GM03348 (cell line): ENCODE measurements around the gene GLYATL1.

Experiments
- DNase-seq: peaks from one replicate; pipeline ENCODE4 v3.0.0; 2012; ENCODE audit warnings: low spot score

The GLYATL1 gene

DNA sequence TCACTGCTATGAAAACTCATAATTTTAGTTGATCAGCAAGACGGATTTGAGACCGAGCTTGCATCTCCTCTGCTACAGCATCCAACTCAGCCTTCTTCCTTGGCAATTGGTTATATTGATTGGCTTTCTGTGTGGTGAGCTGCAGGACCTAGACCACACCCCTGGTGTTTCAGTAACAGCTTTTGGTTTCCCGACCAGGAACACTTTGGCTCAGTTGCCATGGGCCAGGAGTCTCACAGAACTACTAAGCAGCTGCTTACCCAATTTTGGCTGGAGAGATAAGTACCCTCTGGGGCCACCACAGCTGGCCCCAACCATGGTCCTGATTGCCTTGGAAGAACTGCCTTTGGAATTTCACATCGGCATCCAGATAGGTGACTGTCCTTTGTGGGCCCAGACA is at the start of gene GLYATL1:
TSS of gene GLYATL1 (plus strand) at position 212 of the 400 bp plus-strand sequence. CDS start 7,600 bp downstream, outside the sequence.
- DNase-seq: no peak

DNA sequence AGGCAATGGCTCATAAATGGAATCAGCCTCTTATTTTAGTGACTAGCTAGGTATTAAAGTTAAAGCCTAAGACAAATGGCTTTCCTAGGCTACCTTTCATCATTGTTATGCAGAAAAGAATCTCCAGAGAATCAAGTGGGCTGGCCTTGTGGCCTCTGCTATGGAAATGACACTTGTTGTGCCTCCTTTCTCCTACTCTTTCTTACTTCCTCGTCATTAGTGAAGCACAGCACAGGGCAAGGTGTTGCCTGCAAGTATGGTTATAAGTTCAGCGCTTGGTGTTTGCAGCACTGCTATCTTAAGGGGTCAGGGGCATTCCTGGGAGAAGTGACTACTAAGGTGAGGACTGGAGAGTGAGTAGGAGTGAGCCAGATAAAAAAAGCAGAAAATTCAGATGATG is 45.4 kb upstream of the GLYATL1 start:
- no peak for DNase-seq

GRCh38 chr11:58898106-58898505 is 41.2 kb upstream of the GLYATL1 start:
- no peak for DNase-seq

DNA sequence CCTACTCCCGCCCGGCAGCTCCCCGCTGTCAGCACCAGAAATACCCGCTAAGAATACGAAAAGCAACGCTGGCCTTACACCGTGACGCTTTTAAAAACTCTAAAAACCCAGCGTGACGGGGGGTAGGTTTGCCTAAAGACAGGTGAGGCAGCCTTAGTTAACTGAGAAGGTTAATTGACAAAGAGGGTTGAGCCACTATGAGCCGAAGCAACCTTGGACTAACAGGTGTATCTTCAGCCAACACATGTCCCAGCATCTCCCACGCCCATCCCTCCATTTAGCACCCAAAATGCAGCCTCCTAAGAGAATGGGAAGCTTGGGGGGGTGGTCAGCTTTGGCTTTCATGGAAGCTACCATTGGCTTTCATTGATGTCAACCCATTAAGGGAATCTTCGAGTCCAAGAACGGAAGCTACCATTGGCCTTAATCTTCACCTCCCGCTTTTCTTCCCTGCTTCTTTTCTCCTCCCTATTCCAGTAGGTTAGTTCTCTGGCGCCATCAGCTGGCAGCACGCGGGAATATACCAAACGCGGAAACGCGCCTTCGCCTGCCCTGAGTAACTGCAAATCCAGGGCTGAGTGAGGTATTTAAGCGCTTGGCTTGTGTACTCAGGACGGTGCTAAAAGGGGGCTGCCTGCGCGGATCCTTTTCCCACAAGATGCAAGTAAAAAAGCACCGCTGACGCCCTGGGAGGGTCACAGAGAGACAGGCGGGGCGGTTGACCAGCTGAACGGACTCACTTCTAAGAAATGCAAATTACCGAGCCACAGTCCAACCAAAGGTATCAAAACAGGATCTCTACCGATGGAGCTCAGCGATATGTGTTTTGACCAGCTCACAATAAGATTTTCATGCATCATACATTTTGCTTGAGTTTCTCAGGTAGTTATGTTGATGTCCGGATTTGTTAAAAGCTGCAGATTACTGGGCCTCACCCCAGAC is 38.5 kb upstream of the GLYATL1 start:
- peak; percentile 90 for DNase-seq

- no peak for DNase-seq
These were observed 36.4 kb upstream of the GLYATL1 start for GRCh38 chr11:58902881-58903280.

DNA sequence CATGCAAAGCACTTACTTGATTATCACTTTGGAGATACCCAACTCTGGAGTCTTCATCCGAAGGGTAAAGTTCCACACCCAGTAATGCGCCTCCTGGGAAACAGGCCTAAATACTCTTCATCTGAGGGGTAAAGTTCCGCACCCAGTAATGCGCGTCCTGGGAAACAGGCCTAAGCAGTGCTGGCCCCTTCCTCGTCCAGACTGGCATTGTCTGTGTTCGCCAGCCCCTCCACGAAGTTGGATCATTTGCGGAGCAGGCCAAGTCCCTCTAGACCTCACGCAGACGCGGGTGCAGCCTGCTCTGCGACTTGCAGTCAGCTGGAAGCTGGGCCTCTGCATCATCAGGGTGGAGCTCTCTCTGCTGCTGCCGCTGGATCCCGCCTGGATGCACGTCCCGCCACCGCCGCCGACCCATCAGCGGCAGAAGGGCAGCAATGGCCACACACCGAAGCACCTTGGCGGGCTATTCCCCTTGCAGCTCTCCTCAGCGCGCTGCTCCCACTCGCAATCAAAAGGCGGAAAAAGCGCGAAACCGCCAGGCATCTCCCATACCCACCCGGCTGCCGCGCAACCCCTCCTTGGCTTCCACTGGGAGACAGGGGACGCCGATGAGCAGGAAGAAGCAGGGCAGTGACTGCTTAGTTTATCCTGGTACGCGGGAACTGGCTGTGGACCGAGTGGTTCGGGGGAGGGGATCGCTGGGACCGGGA is 34.1 kb upstream of the GLYATL1 start:
- peak; percentile 80 for DNase-seq

- DNase-seq: peak; percentile 96
These were observed 33.4 kb upstream of the GLYATL1 start for GRCh38 chr11:58905721-58906547.

- DNase-seq: no peak
These were observed 31.5 kb upstream of the GLYATL1 start for GRCh38 chr11:58907780-58908179.

GRCh38 chr11:58912124-58912523 is 27.2 kb upstream of the GLYATL1 start:
- no peak for DNase-seq

DNA sequence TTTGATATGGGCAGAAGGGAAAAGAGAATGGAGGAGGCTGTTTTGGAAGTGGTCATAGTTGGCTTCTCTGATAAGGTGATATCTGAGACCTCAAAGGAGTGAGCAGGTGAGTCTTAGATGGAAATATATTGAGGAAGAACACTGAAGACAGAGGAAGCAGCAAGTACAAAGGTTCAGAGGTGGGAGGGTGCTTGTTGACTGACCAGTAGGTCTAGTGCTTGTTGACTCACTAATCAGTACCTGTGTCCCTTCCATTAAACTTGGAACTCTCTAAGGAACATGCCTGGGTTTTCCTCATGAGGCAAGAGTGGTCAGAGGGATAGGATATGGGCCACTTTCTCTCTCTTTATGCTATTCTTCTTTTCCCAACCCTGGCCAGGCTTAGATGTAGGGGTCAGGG is 25.6 kb upstream of the GLYATL1 start:
- no peak for DNase-seq

DNA sequence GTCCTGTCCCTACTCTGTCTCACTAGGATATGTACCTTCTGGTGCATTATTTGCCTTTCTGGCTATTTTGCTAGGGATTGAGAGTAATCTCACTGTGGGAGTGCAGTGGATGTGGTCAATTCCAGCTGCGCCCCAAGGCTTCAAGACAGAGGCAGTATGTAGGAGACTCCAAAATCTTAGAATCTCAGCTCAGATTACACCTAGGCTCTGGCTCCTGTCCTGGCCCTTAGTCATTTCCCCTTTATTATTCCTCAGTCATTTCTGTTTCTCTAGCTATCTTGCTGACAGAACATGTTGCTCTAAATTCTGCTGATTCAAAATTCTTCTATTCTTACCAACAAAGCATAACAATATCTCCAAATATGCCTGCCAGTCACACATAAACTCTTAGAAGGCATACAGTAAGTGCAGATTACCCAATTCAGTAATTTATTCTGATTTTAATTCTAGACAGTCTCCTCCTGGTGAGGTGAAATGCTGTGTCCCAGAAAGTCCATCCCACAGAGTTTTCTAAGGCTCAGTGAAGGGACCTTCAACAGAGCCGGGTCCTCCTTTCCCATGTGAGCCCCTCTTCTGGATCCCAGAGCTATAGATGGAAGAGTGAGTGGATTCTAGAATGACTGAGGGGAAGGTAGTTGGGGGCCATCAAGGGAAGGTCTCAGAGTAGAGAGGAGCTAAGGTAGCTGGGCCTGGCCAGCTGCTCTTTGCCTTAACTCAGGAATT is 24.3 kb upstream of the GLYATL1 start:
- no peak for DNase-seq

- DNase-seq: no peak
These were observed 22.7 kb upstream of the GLYATL1 start for GRCh38 chr11:58916637-58917036.

DNA sequence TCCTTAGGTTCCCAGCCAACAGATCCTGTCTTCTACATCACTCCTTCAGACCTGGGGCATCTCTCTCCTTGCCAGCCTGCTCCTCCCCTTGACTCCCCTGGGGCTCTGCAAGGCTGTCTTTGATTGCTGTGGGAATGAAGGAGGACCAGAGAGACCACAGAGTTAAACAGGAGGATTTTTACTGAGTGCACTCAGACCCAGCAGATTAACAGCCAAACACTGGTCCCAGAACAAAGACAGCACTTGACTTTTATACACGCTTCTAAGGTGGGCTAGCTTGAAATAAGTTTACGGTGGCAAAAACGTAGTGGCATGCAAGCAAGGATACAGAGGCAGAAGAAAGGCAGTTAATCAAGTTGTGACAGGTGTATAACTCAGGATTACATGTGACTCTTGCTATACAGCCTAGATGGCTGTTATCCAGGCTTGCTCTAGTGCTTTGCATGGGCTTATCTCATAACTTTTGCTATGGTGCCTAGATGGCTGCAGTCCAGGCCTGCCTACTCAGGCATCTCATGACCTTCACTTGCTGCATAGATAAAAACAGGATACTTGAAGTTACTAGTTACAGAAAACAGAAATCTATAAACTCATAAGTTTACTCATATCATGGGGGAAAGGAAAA is 22.0 kb upstream of the GLYATL1 start:
- no peak for DNase-seq

DNA sequence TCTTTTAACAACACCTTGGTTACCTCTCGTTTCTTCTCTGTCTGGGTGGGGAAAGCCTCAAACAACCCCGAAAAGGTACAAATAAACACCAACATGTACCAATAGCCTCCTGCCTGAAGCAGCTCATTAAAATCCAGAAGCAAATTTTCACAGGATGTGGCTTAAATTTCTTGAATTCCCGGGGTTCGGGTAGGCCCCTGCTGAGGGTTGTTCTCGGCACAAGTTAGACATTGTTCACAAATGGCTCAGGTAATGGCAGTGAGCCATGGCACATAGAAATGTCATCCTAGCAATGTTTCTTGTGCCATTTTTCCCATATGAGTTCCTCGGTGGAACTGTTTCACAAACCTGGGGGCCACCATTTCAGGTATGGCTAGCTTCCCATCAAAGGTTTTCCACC is 19.7 kb upstream of the GLYATL1 start:
- DNase-seq: peak; percentile 17

DNA sequence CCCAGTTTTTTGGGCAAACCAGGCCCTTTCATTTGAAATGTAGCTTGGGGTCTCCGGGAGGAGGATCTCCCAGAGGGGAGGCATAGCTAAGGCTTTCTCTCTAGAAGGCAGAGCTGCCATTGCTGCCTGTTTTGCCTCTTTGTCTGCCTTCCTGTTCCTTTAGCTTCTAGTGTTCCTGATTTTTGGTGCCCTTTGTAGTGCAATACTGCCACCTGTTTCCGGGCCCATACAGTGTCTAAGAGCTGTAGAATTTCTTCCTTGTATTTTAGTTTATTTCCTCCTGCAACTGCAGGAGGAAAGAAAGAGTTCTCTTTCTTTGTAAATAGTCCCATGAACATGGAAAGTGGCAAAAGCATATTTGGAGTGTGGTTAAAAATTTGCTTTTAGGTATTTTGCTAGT is 19.3 kb upstream of the GLYATL1 start:
- no peak for DNase-seq

GRCh38 chr11:58921778-58922390 is 17.4 kb upstream of the GLYATL1 start:
- DNase-seq: no peak

GRCh38 chr11:58922479-58922878 is 16.8 kb upstream of the GLYATL1 start:
- no peak for DNase-seq

DNA sequence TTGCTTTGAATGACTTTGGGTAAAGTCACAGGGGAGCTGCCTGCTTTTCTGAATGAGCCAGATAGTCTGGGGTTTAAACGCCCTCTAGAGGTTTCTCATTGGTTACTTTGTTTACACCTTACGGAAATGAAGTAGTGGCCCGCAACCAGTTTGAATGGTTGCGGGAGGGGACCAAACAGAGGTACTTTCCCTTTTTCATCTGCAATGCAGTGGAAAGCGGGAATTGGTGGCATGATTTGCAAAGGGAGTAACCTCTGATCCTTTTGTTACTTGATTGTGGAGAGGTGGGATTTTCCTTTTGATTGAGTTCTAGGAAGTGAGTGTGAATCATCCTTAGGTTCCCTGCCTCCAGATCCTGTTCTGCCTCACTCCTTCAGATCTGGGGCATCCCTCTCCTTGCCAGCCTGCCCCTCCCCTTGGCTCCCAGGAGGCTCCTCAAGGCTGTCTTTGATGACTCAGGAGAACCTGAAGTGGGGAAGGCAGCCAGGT is 15.9 kb upstream of the GLYATL1 start:
- peak; percentile 44 for DNase-seq

DNA sequence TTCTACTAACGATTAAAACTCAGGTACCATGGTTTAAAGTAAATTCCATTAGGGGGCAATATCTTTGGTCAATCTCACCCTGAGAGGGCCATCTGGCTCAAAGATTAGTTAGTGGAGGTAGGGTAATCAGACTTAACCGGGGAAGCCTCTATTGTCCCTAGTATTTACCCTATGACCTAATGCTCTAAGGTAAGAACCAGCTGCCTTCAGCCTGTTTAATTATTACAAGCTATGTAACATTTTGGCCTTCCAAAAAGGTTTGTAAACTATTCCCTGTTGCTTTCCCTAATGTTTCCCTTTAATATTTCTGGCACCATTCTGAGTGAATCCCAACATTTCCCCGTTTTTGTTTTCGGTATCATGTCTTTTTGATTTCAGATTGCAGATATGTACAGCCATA is 15.1 kb upstream of the GLYATL1 start:
- DNase-seq: no peak

DNA sequence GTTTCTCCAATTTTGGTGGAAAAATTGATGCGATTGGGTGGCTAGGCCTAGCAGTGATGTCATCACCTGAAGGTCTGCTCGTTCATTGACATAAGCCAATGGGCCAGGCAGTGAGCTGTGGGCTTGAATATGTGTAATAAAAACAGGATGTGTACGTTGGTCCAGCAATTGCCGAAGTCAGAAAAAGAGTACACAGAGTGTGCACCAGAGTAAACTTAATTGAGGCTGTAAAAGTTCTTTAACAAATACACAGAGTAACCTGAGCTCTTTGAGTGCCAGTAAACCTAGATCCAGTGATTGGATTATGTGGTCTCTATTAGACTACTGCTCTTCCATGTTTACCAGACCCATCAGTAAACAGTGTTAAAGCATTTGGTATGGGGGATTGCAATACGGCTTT is 13.0 kb upstream of the GLYATL1 start:
- DNase-seq: no peak

DNA sequence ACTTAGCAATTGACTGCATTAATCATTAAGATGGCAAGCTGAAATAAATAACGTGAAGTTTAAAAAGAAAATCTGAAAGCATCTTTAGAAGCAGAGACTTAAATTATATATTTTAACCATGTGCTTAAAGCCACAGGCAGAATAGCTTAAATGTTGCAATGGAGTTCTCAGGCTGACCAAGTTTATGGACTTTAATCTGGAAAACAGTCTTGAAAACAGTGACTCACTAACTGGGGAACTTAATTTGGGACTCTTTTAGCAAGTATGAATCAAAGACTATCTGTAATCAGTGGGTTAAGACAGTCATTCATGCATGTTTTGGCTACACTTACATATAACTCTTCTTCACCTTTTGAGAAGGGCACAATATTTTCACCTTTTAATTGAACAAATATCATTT is 12.6 kb upstream of the GLYATL1 start:
- DNase-seq: peak; percentile 48
